Stomach (tissue), 9 donors: ENCODE data around the gene VSTM2L. TPM values are rescaled to one million over a fixed set of nuclear protein-coding genes. Genes with fewer than 3 reads are reported as not detected.

Experiments used
- DNase-seq, 2 donors: peaks; one replicate each; pipeline versions ENCODE4 v3.0.0 to v3.0.0-alpha.2; 2013 to 2019
- H3K27ac ChIP-seq, 5 donors: fragments of 200-600 bp in 4 of 5; sonication (generic) in 4 of 5; one replicate each; pipeline ENCODE4 v1.5.1; 2013 to 2019; ENCODE audit warnings: mild to moderate bottlenecking in 1 of 5, moderate library complexity in 1 of 5
- H3K27me3 ChIP-seq, 3 donors: fragments of 200-600 bp; sonication (generic); one replicate each; pipeline ENCODE4 v1.5.1; 2017 to 2019; ENCODE audit warnings: mixed run types in 1 of 3
- H3K36me3 ChIP-seq, 4 donors: fragments of 200-600 bp; sonication (generic); 1 replicate in 3 of 4; 2 replicates in 1 of 4; pipeline ENCODE4 v1.5.1; 2016 to 2019
- H3K4me1 ChIP-seq, 4 donors: fragments of 200-600 bp; sonication (generic); one replicate each; pipeline ENCODE4 v1.5.1; 2016 to 2019
- H3K4me3 ChIP-seq, 4 donors: fragments of 200-600 bp; sonication (generic) in 3 of 4; one replicate each; pipeline ENCODE4 v1.5.1; 2016 to 2019; ENCODE audit warnings: mild to moderate bottlenecking in 1 of 4
- H3K9me3 ChIP-seq, 4 donors: fragments of 200-600 bp; sonication (generic); one replicate each; pipeline ENCODE4 v1.5.1; 2016 to 2019
- CTCF ChIP-seq, 7 experiments: fragments of 450-650 bp in 4 of 7; fragments of 200-600 bp in 3 of 7; sonication (generic) in 3 of 7; IDR thresholded peaks; one replicate each; pipeline ENCODE4 v1.5.1; 2016 to 2019; ENCODE audit warnings: antibody characterized with exemption in 7 of 7, control low read depth in 2 of 7, mild to moderate bottlenecking in 1 of 7
- EP300 ChIP-seq: sonication (generic); formaldehyde crosslinking; IDR thresholded peaks from one replicate; pipeline ENCODE4 v1.6.1; 2017; ENCODE audit warnings: antibody characterized with exemption
- POLR2A ChIP-seq, 4 donors: fragments of 450-650 bp; IDR thresholded peaks; one replicate each; pipeline ENCODE4 v1.6.1; 2016; ENCODE audit warnings: antibody characterized with exemption in 4 of 4, control low read depth in 2 of 4, mild to moderate bottlenecking in 1 of 4, moderate library complexity in 1 of 4
- POLR2AphosphoS5 ChIP-seq, 3 donors: sonication (generic); formaldehyde crosslinking; IDR thresholded peaks; one replicate each; pipeline ENCODE4 v1.6.1; 2016; ENCODE audit warnings: antibody characterized with exemption in 3 of 3
- WGBS, 5 donors: extraction: QIAGEN DNeasy Blood & Tissue Kit in 3 of 5; methylation state at CpG; one replicate each; pipeline versions ENCODE4 v1.1.5 to v1.1.7; 2013 to 2018; 5-methylcytosine and 5-hydroxymethylcytosine counted together
- intact Hi-C: fragments of 100-400 bp; cut with DNase I; formaldehyde crosslinking; loops from one replicate; pipeline ENCODE4 v1.15.1; 2023; ENCODE audit warnings: low total_unique reads
- polyA plus RNA-seq, 3 donors: library from polyadenylated mRNA; stranded (reverse); fragments of 200-250 nt; gene quantifications; one replicate each; pipeline ENCODE4 v1.2.3, GENCODE V29; 2013
- total RNA-seq, 5 donors: library from RNA; depleted of rRNA; stranded (reverse); fragments of >200 nt; gene quantifications; one replicate each; pipeline versions ENCODE4 v1.1.0 to v1.2.3, GENCODE V29; 2014 to 2016
- donor health status: healthy with polysubstance abuse.
- donor health status: Bipolar disorder and iron deficiency.
- donor health status: healthy.

VSTM2L gene
- total and polyA plus RNA-seq, 8 donors: 1.1 to 18.3 (median 3.4) TPM; not detected in 2

DNA sequence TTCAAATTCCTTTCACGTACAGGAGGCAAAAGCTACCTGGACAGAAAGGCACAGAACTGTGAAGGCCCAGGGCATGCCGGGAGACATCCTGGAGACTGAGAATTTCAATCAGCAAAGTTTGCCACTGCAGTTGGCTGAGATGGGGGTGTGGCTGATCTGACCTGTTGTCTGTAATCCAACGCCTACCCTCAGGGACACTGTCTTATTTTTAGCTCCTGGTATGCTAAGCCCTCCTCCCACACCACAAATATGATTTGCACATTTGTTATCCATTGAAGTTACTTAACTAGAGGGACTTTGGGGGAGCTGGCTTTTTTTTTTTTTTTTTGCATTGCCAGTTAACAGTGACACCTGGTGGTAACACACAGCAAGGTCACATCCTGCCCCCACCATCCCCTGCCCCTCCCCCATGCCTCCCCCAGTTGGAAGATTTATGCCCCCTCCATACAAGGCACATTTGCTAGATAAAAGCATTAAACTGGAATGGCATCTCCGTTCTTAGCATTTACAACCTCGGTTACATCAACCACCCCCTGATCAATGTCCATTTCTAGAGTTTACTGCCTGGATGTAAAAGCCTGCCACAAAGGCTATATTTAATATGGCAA lies 90.0 kb downstream of the VSTM2L start:
- Histone ChIP-seq H3K27me3 (no peaks in the 10 kb centered on the region), H3K27ac (peak overlapping the region in 1 of 5 donors; percentile 11), H3K9me3 (no peaks in the 10 kb centered on the region), H3K4me3 (no peak overlapping the region), H3K36me3 (peaks cover 32 to 58% (median 48%) of the 10 kb centered on the region in 4 donors), H3K4me1 (peaks cover 18 to 55% (median 45%) of the 10 kb centered on the region in 4 donors)
- 31 to 53% (median 40%) methylated on average over 5 of the region's 5 CpGs for WGBS, 5 donors
- peak in 1 of 2 donors; percentile 61 for DNase-seq
- intact Hi-C loops: loop anchor here (10.0 kb wide), 2 partner anchors 88 to 428 kb away; partner anchors contain the start of gene VSTM2L
- no peak for TF ChIP-seq POLR2A (IDR thresholded peaks at IDR 0.05)
- no peak for TF ChIP-seq EP300
- TF ChIP-seq CTCF (IDR thresholded peaks at IDR 0.05): peak in 5 of 7 experiments; percentile 16 to 74 (median 55)
- TF ChIP-seq POLR2AphosphoS5 (IDR thresholded peaks at IDR 0.05): no peak

DNA sequence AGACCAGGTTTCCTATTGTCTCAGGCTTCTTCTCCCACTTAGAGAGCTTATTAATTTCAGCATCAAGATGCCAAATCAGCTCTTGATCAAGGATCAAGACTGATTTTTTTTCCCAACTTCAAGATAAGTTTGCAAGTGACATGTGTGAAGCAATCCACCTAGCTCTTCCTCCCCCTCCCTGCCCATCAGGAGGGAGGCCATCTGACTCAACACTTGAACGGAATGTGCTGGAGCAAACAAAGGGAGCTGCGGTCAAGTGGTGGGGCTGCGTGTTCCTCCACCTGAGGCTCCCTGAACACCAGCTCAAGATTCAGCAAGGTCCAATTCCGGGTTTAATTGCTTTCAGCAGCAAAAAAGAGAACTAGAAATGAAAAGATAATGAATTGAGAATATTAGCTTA lies 91.6 kb downstream of the VSTM2L start:
- Histone ChIP-seq H3K4me1 (peaks cover 12 to 40% (median 30%) of the 10 kb centered on the region in 4 donors), H3K27ac (no peak overlapping the region), H3K9me3 (no peaks in the 10 kb centered on the region), H3K36me3 (peaks cover 49 to 67% (median 60%) of the 10 kb centered on the region in 4 donors), H3K4me3 (no peak overlapping the region), H3K27me3 (no peaks in the 10 kb centered on the region)
- no peak for TF ChIP-seq EP300
- TF ChIP-seq POLR2AphosphoS5 (IDR thresholded peaks at IDR 0.05): no peak
- DNase-seq: no peak
- 74 to 82% (median 77%) methylated on average over 4 of the region's 4 CpGs for WGBS, 5 donors
- intact Hi-C loops: loop anchor here (10.0 kb wide), 2 partner anchors 90 to 430 kb away; partner anchors contain the start of gene VSTM2L

Other genes with a start within 250 kb of the VSTM2L start
- 10 to 100 TPM; 10.5 to 46.1 (median 22.7) TPM for gene CTNNBL1, start 209.1 kb upstream of the VSTM2L start, total RNA-seq
- 100 to 1,000 TPM in 1 of 3 donors, 10 to 100 TPM in 2; 51.3 to 148 (median 71.2) TPM for gene CTNNBL1, start 209.1 kb upstream of the VSTM2L start, polyA plus RNA-seq
- gene TTI1, start 130.3 kb downstream of the VSTM2L start, total RNA-seq: 10 to 100 TPM in 3 of 5 donors, 1 to 10 TPM in 2; 3.1 to 27.2 (median 11.7) TPM
- gene TTI1, start 130.3 kb downstream of the VSTM2L start, polyA plus RNA-seq: 1 to 10 TPM; 5.0 to 6.2 (median 5.9) TPM
- gene RPRD1B, start 130.6 kb downstream of the VSTM2L start, total RNA-seq: 10 to 100 TPM in 4 of 5 donors, 1 to 10 TPM in 1; 8.1 to 60.0 (median 31.5) TPM
- 10 to 100 TPM in 1 of 3 donors, 1 to 10 TPM in 2; 8.0 to 10.2 (median 8.1) TPM for gene RPRD1B, start 130.6 kb downstream of the VSTM2L start, polyA plus RNA-seq